KG1 (cell line): ENCODE results near the gene TRAF3IP3.

Source experiments
- DNase-seq: peaks from one replicate; lab custom pipeline; 2025; lab: John Stamatoyannopoulos, UW

The TRAF3IP3 gene

GRCh38 chr1:209755926-209756614, at the start of gene TRAF3IP3:
TSS of gene TRAF3IP3 (plus strand) at chr1:209756053. CDS start at chr1:209760040, 3,987 bp downstream.
- peak; percentile 80 for DNase-seq

GRCh38 chr1:209706622-209707021, 49.2 kb upstream of the TRAF3IP3 start:
- no peak for DNase-seq

GRCh38 chr1:209707308-209707707, 48.5 kb upstream of the TRAF3IP3 start:
- no peak for DNase-seq

- no peak for DNase-seq
Measured at GRCh38 chr1:209708297-209708696, 47.6 kb upstream of the TRAF3IP3 start.

GRCh38 chr1:209710093-209710492, 45.8 kb upstream of the TRAF3IP3 start:
- no peak for DNase-seq

GRCh38 chr1:209710847-209711246, 45.0 kb upstream of the TRAF3IP3 start:
- no peak for DNase-seq

GRCh38 chr1:209714338-209714737, 41.5 kb upstream of the TRAF3IP3 start:
- no peak for DNase-seq

- DNase-seq, result no peak
Measured at GRCh38 chr1:209715314-209715713, 40.5 kb upstream of the TRAF3IP3 start.

GRCh38 chr1:209717818-209718217, 38.0 kb upstream of the TRAF3IP3 start:
- DNase-seq, result no peak

- DNase-seq, result no peak
Measured at GRCh38 chr1:209720326-209720725, 35.5 kb upstream of the TRAF3IP3 start.

GRCh38 chr1:209720826-209721225, 35.0 kb upstream of the TRAF3IP3 start:
- no peak for DNase-seq

- DNase-seq, result no peak
Measured at GRCh38 chr1:209721323-209721722, 34.5 kb upstream of the TRAF3IP3 start.

- DNase-seq, result no peak
Measured at GRCh38 chr1:209723265-209723664, 32.6 kb upstream of the TRAF3IP3 start.

- no peak for DNase-seq
Measured at GRCh38 chr1:209723756-209724693, 31.8 kb upstream of the TRAF3IP3 start.

GRCh38 chr1:209727286-209727685, 28.6 kb upstream of the TRAF3IP3 start:
- no peak for DNase-seq

GRCh38 chr1:209727785-209728184, 28.1 kb upstream of the TRAF3IP3 start:
- no peak for DNase-seq

GRCh38 chr1:209728466-209728865, 27.4 kb upstream of the TRAF3IP3 start:
- DNase-seq, result no peak

GRCh38 chr1:209729436-209729835, 26.4 kb upstream of the TRAF3IP3 start:
- DNase-seq, result no peak

- DNase-seq, result no peak
Measured at GRCh38 chr1:209732725-209733124, 23.1 kb upstream of the TRAF3IP3 start.

- DNase-seq, result no peak
Measured at GRCh38 chr1:209733409-209734192, 22.3 kb upstream of the TRAF3IP3 start.

- DNase-seq, result no peak
Measured at GRCh38 chr1:209736490-209737117, 19.2 kb upstream of the TRAF3IP3 start.

GRCh38 chr1:209737118-209737505, 18.7 kb upstream of the TRAF3IP3 start:
- no peak for DNase-seq
